OCI-LY1 (cell line): ENCODE data around the gene CHST13.

Experiments used
- EZH2 ChIP-seq: fragments of 200-600 bp; sonication (generic), shearing (Covaris generic); IDR thresholded peaks from 2 replicates; pipeline ENCODE4 v1.8.0; 2017; ENCODE audit warnings: borderline replicate concordance, mixed run types, mild to moderate bottlenecking, antibody characterized with exemption, low read length, moderate library complexity, mixed read lengths
- TF ChIP-seq, protein P1 (sequence below): fragments of 200-600 bp; sonication (generic), shearing (Covaris generic); IDR thresholded peaks from 2 replicates; pipeline ENCODE4 v1.5.1; 2017; ENCODE audit warnings: mild to moderate bottlenecking, antibody characterized with exemption, low read length, moderate library complexity, mixed read lengths

- TF ChIP-seq, protein P1, sequence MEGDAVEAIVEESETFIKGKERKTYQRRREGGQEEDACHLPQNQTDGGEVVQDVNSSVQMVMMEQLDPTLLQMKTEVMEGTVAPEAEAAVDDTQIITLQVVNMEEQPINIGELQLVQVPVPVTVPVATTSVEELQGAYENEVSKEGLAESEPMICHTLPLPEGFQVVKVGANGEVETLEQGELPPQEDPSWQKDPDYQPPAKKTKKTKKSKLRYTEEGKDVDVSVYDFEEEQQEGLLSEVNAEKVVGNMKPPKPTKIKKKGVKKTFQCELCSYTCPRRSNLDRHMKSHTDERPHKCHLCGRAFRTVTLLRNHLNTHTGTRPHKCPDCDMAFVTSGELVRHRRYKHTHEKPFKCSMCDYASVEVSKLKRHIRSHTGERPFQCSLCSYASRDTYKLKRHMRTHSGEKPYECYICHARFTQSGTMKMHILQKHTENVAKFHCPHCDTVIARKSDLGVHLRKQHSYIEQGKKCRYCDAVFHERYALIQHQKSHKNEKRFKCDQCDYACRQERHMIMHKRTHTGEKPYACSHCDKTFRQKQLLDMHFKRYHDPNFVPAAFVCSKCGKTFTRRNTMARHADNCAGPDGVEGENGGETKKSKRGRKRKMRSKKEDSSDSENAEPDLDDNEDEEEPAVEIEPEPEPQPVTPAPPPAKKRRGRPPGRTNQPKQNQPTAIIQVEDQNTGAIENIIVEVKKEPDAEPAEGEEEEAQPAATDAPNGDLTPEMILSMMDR = no peak
- TF ChIP-seq EZH2 = no peak
Measured at GRCh38 chr3:126507886-126508285, 16.1 kb upstream of the CHST13 start.
